Endothelial cell (in vitro differentiated cells): ENCODE data around the gene FBXO2. TPM values are rescaled to one million over a fixed set of nuclear protein-coding genes. Genes with fewer than 3 reads are reported as not detected.

ENCODE experiments used
- DNase-seq: peaks from one replicate; pipeline ENCODE4 v3.0.0; 2021; ENCODE audit warnings: low spot score
- H3K27ac Mint-ChIP-seq: one replicate; pipeline ENCODE4 v1.8.0; 2021; ENCODE audit warnings: mixed read lengths, inconsistent platforms; ENCODE audit not compliant: unreplicated experiment
- H3K27me3 Mint-ChIP-seq: one replicate; pipeline ENCODE4 v1.8.0; 2021; ENCODE audit warnings: mild to moderate bottlenecking, moderate library complexity, mixed read lengths, inconsistent platforms; ENCODE audit not compliant: unreplicated experiment
- H3K36me3 Mint-ChIP-seq: one replicate; pipeline ENCODE4 v1.8.0; 2021; ENCODE audit warnings: mild to moderate bottlenecking, low read depth, mixed read lengths, inconsistent platforms; ENCODE audit not compliant: unreplicated experiment
- H3K4me1 Mint-ChIP-seq: one replicate; pipeline ENCODE4 v1.8.0; 2021; ENCODE audit warnings: mild to moderate bottlenecking, mixed read lengths, inconsistent platforms; ENCODE audit not compliant: unreplicated experiment
- H3K4me3 Mint-ChIP-seq: one replicate; pipeline ENCODE4 v1.8.0; 2021; ENCODE audit warnings: mild to moderate bottlenecking, mixed read lengths, inconsistent platforms; ENCODE audit not compliant: unreplicated experiment
- H3K9me3 Mint-ChIP-seq: one replicate; pipeline ENCODE4 v1.8.0; 2021; ENCODE audit warnings: mixed read lengths, inconsistent platforms; ENCODE audit not compliant: unreplicated experiment
- total RNA-seq: library from RNA; stranded (reverse); fragmentation: NEBNext Ultra II Directional; extraction: Animal tissue kit (Norgen Biotek cat#: 25700); gene quantifications from one replicate; pipeline ENCODE4 v1.2.1, GENCODE V29; 2021; ENCODE audit not compliant: unreplicated experiment
- TF ChIP-seq, protein P1 (sequence below): fragments of 200-600 bp; sonication (generic); IDR thresholded peaks from one replicate; pipeline ENCODE4 v1.5.0; 2021; ENCODE audit warnings: antibody characterized with exemption; ENCODE audit not compliant: unreplicated experiment

FBXO2 gene
- total RNA-seq, 1 donor from 2014 or later, result 1.6 TPM

DNA sequence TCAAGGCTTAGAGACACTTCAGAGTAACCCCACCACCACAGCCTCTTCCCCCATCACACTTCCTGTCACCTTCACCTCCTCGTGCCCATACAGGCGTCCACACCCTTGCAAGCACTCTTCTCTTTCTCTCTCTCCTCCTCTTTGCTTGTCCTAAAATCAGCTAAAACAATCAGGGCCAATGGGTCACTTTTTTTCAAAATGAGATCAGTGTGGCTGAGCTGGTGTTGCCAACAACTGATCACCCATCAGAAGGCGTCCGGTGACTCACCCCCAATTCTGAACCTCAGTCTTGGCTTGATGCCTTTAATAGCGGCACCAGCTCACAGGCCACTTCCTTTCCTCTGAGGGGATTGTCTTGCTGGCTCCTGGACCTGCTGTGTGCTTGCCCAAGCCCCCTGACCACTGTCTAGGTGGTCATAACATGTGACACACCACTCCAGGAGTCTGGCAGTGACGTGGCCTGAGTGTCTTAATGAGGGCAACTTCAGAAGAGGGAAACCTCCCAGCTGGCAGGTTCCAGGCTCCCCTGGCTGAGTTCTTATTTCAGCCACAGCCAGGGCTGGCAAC lies 38.9 kb upstream of the FBXO2 start:
- no peak overlapping the region for H3K4me3 Mint-ChIP-seq
- no peak overlapping the region for H3K27ac Mint-ChIP-seq
- peaks cover 5% of the 10 kb centered on the region for H3K36me3 Mint-ChIP-seq
- H3K4me1 Mint-ChIP-seq, result peaks cover 12% of the 10 kb centered on the region
- TF ChIP-seq, protein P1, sequence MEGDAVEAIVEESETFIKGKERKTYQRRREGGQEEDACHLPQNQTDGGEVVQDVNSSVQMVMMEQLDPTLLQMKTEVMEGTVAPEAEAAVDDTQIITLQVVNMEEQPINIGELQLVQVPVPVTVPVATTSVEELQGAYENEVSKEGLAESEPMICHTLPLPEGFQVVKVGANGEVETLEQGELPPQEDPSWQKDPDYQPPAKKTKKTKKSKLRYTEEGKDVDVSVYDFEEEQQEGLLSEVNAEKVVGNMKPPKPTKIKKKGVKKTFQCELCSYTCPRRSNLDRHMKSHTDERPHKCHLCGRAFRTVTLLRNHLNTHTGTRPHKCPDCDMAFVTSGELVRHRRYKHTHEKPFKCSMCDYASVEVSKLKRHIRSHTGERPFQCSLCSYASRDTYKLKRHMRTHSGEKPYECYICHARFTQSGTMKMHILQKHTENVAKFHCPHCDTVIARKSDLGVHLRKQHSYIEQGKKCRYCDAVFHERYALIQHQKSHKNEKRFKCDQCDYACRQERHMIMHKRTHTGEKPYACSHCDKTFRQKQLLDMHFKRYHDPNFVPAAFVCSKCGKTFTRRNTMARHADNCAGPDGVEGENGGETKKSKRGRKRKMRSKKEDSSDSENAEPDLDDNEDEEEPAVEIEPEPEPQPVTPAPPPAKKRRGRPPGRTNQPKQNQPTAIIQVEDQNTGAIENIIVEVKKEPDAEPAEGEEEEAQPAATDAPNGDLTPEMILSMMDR, result no peak
- no peak for DNase-seq
- peaks cover 16% of the 10 kb centered on the region for H3K27me3 Mint-ChIP-seq
- H3K9me3 Mint-ChIP-seq, result no peaks in the 10 kb centered on the region

DNA sequence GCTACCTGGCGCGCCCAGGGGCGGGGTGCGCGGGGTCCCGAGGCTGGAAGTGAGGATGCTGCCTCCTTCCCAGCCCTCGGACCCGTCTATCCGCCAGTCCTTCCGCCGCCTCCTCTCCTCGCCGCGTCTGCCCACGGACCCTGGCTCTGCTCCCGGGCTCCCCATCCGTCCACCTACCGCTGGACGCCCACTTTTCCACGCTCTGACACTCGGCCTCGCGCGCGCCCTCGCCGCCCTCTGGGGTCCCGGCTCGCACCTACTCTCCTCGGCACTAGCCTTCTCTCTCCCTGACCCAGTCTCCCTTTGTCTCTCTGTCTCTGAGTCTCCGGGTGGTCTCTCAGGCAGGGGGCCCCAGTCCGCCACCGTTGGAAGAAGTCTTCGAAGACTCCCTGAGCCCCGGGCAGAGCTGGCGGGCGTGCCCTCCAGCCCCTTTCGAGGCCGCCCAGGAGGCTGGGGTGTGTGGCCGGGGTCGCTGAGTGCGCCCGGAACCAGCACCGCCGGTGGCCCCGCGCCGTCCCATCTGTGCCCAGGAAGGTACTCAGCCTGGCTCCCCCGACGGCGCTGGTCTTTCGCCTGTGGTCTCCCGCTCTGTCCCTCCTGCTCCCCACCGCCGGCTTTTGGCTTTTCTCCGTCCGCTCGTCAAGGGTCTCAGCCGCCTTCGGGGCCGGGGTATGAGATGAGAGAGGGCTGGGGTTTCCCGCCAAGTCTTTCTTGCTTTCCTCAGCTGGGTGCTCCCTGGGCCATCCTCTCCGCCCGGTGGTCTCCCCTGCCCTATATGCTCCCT lies 37.9 kb upstream of the FBXO2 start:
- Mint-ChIP-seq H3K36me3 (peaks cover 5% of the 10 kb centered on the region), H3K27ac (no peak overlapping the region), H3K4me1 (peaks cover 12% of the 10 kb centered on the region), H3K27me3 (peaks cover 16% of the 10 kb centered on the region), H3K4me3 (peak overlapping the region; percentile 69), H3K9me3 (no peaks in the 10 kb centered on the region)
- no peak for DNase-seq
- TF ChIP-seq, protein P1, result no peak

DNA sequence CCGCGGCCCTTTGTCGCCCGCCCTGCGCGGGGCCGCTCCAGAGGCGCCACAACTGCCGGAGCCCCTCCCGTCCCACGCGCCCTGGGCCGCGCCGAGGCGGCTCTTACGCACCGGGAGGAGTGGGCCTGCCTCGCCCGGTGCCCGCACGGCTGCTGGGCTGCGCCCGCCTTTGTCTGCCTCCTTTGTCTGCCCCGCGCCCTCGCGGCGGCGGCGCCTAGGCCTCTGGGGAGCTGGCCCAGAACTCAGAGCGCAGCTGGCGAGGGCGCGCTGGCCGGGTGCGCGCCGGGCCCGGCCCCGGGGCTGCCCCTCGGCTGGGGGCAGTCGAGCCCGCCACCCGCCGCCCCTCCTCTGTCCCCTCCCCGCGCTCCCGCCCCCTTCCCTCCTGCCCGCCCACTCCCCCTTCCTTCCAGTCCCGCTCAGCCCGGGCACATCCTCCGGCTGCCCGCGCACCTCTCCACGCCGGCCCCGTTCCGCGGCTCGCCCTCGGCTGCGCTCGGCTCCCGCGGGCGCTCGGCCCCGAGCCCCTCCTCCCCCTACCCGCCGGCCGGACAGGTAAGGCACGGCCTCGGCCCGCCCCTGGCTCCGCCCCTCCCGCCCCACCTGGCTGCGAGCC lies 37.2 kb upstream of the FBXO2 start, which contains the start of gene DRAXIN:
DRAXIN (plus strand) TSS at position 409 of the 613 bp plus-strand sequence. CDS start 14,549 bp downstream, outside the sequence.
- DNase-seq, result no peak
- peaks cover 12% of the 10 kb centered on the region for H3K4me1 Mint-ChIP-seq

DNA sequence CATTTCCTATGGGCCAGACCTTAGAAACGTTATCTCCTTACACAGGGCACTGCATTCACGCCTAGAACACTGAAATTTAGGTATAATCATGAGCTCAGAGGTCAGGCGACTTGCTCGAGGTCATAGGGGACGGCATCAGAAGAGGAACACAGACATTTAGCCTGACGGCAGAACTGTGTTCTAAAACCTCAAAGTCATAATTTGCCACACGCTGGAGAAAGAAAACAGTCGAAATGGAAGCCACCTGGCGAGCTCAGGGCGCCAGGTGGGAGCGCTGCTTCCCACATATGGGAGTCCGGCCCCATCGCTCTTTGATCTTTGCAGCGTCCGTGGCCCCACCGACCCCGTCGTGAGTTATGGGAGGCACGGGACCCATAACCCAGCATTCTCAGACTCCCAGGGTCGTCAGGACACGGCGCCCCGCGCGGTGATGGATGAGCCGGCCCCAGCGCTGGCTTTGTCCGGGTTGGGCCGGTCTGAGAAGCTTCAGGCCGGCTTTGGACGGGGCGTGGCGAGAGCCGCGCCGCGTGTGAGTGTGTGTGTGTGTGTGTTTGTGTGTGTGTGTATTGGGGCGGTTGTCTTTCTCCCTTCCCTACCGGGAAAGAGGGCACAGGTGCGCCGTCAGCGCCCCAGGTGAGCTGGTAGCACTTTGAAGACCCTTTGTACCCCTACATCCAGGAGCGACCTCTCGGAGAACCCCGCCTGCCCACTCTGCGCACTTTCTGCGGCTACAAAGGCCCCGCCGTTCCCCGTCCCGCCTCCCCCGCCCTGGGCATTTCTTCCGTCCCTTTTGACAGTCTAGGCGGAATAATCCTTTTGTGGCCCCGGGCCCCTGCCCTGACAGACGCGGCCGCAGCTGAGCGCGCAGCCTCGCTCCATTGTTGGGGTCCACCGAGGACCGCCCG lies 36.4 kb upstream of the FBXO2 start:
- Mint-ChIP-seq H3K4me1 (peaks cover 12% of the 10 kb centered on the region), H3K27ac (no peak overlapping the region), H3K9me3 (no peaks in the 10 kb centered on the region), H3K36me3 (peaks cover 5% of the 10 kb centered on the region), H3K4me3 (peak overlapping the region; percentile 63), H3K27me3 (peaks cover 14% of the 10 kb centered on the region)
- no peak for DNase-seq
- TF ChIP-seq, protein P1, result no peak

More for the DNA sequence above, 37.2 kb upstream of the FBXO2 start, which contains the start of gene DRAXIN:
- Mint-ChIP-seq H3K4me3 (peak within 1 kb of the TSS; percentile 69), H3K9me3 (no peaks in the 10 kb centered on the region), H3K27me3 (peaks cover 16% of the 10 kb centered on the region), H3K27ac (no peak within 1 kb of the TSS), H3K36me3 (peaks cover 5% of the 10 kb centered on the region)
- TF ChIP-seq, protein P1, result no peak
